Epidermal melanocyte (primary cell): ENCODE results near the gene GRID1.
"Not testable (repeated sequence)": the region's sequence is repeated elsewhere in the genome, so short reads cannot be mapped to it uniquely, and the experiment has no call there.

Experiments used
- DNase-seq: peaks from one replicate; pipeline ENCODE4 v3.0.0; 2011; ENCODE audit warnings: low spot score; ENCODE audit not compliant: insufficient read length

The GRID1 gene

DNA sequence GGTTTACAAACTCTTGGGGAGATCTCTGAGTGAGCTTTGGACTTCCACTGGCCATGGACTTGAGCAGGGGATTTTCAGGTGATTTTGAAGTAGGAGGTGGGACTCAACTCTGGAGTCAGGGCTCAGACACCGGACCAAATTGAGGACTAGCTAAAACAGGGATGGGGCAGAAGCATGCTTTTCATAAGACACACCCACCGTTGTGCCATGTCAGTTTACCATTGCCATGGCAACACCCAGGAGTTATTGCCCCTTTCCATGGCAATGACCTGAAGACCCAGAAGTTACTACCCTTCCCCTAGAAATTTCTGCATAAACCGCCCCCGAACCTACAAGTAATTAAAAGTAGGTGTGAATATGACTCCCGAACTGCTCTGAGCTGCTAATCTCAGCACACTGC lies 320.7 kb downstream of the GRID1 start:
- DNase-seq, result no peak

DNA sequence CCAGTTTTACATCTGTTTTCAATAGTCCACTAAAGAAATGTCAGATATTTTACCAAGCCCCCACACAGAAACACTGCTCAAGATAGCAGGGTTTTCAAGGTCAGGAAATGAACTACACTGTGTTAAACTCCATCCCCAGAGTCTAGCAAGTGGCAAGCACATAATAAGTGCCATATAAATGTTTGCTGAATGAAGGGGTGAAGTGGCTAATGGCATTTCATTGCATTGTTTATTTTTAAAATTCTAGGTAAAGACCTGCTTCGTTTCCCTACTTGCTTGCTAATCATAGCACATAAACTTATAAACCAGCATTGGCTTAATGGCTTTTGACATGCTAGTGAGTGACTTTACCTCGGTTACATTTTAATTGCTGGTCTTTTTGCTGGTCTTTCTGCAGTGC lies 322.6 kb downstream of the GRID1 start:
- no peak for DNase-seq

DNA sequence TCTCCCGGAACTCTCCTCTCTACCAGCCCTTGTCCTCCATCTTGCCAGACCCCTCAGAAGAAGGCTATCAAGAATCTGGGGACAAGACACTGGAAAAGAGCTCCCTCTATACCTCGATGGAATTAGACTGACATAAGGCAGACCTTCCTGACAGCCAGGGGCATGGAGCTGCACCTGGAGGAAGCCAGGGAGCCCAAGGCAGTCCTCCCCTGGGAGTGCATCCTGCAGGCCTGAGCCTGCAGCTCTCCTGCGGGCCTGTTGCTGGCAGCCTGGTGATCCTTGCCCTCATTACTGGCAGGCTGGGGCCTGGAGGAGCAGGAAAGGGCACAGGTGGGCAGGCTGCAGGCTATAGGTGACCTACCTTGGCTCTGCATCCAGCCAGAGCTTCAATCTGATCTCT lies 323.4 kb downstream of the GRID1 start:
- DNase-seq, result no peak

DNA sequence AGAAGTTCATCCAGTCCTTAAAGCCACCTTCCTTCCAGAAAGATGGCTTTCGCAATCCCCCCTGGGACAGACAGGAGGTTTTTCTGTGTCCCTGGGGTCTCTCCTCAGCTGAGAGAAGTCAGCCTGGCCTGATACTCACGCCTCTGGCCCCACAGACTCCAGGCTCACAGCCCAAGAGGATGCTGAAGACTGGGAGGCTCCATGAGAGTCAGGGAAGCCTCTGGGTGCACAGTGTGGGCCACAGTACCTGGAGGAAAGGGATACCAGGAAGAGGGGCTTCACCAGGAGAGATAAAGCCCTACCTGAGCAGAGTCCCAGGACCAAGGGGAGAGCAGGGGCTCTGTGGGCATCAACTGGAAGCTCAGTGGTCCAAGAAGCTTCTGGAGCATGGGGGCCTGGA lies 324.4 kb downstream of the GRID1 start:
- no peak for DNase-seq

DNA sequence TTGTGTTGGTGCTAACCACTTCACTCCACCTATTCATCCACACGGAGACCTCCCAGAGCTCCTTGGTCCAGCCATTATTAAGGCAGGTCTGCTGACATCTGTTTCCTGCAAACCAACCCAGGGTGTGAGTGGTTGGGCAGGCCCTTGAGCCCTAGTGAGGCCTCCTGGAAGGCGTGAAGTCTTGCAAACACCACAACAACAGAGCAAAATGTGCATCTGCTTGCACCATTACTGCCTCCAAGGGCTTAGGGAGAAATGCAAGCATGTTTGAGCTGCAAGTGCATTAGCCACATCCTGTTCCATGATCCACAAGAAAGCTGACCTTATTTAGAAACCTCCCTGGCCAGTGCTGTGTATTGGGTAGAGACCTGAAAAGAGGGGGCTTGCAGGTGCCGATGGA lies 325.5 kb downstream of the GRID1 start:
- DNase-seq, result no peak

DNA sequence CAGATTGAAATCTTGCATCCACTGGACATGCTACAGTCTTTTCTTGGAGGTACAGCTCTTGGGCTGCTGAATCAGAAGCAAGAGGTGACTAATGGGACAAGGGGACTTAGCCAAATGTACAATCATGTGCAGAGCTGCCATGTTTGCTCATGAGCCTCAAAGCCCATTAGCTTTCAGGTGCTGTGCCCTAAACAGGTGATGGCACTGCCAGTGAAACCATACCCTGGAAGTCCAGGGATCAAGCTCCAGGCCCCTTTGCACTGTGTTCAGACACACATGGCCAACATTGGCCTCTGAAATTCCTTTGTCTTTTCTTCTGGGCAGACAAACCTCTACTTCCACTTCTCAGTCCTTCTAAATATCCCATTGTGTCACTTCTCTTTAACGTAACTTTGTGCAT lies 328.2 kb downstream of the GRID1 start:
- no peak for DNase-seq

DNA sequence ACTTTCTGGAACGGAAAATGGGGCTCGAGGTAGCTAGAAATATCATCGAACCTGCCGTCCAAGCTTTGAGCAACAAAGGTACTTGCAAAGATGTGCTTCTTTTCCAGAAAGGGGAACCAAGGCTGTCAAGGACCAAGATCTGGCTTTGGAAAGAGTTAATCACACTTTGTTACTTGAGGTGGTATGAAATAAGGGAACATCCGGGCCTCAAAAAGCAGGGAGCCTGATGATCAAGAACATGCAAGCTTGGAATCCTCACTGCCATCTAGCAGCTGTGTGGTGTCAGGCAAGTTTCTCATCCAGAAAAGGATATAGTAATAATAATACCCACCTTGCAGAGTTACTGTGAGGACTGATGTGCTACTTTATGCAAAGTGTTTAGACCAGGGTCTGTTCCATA lies 329.5 kb downstream of the GRID1 start:
- no peak for DNase-seq

DNA sequence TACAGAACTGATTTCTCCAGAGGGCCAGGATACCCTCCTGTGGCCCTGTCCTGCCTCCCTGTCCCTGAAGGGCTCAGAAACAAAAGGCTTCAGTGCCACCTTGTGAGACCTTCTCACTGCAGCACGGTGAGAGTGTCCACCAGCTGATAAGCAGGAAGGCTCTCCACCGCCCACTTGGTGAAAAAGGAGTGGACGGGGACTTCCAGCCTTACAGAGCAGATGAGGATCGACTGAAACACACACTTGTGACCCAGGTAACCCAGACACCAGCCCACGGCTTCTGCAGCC lies 330.1 kb downstream of the GRID1 start:
- DNase-seq, result no peak

DNA sequence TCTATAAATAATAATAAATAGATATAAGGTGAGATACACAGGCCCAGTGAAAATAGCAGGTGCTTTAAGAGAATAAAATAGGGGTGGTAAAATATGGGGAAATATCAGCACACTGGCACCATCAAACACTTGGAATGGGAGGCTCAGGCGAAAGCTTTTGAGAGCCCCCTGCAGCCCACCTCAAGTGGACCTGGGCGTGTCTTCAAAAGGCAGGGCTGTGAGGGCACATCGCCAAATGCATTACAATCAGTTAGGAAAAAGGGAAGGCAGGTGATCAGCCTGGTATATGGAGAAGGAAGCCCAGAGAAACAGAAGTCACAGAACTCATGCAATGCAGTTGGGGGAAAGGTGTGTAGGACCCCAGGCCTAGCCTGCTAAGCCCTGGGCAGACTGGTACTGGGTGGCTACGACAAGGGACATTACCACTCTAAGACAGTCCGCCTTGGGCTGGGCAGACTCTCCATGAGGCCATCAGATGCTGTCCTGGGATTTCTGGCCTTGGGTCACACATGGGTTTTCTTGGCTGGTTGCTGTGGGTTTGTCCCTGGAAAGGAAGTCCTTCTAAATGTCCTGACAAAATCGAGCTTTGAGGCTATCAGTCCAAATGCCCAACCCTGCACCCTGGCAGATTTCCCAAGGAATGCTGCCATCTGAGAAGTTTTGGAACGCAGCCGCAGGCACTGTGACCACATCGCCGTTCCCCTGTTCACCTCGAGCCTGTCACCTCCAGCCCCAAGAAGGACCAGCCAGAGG lies 330.6 kb downstream of the GRID1 start:
- DNase-seq, result no peak

DNA sequence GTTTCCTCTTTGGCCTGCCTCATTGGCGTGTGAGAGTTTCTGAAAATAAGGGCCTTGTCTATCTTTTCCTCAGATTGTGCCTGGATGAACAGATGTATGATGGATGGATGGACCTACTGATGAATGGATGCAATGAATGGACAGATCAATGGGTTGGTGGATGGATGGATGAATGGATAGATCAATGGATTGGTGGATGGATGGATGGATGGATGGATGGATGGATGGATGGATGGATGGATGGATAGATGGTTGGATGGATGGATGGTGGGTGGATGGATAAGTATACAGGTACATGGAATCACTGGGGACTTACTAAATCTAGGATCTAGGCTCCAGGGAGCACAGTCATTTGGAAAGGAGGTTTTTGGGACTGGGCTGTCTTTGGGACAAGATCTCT lies 331.9 kb downstream of the GRID1 start:
- no peak for DNase-seq

DNA sequence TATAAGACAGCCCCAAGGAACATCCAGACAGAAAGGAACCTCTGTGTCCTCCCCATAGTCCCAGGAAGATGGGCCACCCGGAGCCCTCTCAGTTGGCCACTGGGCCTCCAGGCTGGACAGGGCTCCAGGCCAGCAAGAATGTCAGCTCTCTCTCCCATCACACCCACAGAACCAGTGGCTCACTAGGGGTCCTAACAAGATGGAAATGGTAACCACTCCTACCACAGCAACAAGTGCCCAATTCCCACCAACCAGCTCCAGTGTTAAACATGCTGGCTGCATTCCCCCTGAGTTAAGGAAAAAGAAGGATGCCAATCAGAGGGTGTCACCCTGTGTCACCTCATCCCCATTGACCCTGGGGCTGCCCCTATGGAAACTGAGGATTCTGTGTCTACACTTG lies 333.0 kb downstream of the GRID1 start:
- no peak for DNase-seq

DNA sequence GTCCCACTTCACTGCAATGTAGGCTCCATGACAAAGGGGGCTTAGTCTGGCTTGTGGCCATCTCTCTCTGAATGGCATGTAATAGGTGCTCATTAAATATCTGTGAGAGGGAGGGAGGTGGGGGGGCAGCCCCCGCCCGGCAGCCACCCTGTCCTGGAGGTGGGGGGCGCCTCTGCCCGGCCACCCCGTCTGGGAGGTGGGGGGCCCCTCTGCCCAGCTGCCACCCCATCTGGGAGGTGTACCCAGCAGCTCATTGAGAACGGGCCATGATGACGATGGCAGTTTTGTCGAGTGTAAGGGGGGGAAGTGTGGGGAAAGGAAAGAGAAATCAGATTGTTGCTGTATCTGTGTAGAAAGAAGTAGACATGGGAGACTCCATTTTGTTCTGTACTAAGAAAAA lies 334.5 kb downstream of the GRID1 start:
- DNase-seq, result not testable (repeated sequence)

DNA sequence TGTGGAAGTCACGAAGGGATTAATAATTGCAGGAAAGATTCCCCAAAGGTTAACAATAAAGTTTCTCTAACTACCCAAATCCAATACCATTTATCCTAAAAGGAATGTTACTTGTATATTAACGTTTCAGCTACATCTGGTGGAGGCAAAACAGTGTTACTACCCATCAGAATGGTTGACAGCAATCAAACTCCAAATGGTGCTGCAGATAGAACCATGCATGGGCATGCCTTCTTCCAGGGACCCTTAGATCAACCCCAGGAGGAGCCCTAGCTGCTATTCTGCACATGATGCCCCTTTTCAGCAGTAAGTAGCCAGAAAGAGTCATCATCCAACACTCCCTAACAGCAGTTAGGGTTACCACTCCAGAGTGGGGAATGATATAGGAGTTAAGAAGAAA lies 336.3 kb downstream of the GRID1 start:
- DNase-seq, result no peak

DNA sequence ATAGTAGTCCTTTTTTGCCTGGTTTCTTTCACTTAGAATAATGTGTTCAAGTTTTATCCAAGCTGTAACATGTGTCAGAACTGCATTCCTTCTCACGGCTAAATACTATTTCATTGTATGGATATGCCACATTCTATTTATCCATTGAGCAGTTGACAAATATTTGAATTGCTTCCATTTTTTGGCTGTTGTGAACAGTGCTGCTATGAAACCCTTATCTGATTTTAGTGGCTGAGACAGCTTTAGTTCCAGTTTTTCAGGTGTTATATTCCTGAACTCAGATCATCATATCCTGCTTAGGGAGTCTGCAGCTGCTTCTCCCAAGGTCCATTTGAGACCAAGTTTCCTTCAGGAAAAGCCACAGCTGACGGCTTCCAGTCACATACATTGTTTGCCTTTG lies 339.2 kb downstream of the GRID1 start:
- no peak for DNase-seq

DNA sequence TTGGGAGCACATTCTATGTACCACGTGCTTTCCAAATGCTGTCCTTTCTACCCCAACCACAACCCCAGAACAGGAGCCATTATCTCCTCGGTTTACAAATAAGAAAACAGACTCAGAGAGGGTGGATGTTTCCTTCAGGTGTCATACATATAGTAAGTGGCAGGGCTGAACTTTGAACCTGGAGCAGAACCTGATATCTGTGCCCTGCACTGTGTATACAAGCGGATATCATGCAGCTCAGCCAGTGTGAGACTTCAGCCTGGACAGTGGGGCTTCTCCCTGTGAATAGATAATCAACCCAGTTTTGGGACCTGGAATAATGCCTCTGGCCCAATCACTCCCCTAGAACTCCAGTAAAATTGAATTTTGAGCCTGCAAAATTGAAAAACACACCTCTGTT lies 341.1 kb downstream of the GRID1 start:
- DNase-seq, result no peak

DNA sequence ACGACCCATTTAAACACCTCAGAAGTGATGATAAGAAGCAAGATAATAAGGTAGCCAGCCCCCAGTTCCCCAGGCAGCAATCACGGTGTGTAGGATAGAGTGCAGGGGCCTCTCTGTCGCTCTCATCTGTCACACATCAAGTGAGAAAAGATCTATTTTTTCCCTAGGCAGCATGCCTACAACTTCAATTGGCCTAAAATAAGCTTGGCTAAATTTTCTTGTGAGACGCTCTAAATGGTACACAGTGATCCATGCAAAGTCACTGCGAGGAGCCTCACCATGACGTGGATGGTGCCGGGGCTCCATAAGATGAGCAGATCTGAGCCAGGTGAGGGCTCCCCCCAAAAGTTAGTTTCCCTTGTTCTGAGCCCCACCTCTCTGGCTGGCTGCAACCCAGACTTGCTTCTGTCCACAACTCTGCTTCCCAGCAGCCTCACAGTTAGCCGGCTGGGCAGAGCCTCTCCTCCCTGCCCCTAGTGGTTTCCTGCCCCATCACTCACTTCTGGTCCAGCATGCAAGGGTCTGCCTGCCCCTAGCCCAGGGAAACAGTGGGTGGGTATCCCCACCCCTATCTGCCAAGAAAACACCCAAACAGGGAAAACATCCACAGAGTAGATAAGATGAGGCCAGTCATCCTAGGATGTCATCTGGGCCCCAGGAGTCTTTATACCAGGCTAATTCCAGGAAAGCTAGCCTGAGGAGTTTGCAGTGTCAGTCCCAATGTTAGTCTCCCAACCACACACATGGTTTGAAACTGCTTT lies 342.1 kb downstream of the GRID1 start:
- no peak for DNase-seq

DNA sequence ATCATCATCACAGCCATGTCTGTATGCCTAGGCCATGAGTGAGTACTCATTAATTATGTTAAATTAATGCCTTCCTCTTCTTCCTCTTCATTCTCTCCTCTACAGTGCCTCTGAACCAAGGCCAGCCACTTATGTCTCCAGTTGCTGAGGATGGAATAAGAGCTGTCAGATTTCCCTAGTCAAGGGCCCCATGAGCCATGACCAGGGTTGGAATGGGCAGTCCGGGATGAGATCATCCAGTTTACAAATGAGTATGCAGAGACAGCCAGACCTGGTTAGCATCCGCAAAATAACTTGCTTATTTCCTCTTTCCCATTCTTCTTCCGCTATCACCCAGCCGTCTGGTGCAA lies 342.7 kb downstream of the GRID1 start:
- DNase-seq, result no peak

DNA sequence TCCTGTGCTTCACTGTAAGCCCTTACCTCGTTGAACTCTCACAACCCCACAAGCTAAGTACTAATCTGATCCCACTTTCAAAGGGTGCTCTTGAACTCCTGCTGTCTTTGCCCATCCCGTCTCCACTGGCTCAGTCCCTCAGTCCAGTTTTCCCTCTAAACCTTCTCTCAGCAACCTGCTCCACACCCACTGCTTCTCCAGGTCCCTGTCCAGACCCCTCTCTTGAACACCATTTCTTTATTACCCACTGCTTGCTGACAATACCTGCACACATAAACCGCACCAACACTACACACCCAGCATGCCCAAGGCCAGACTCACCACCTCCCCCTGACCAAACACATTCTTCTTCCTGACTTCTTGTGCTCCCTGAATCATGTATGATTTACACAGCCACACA lies 343.3 kb downstream of the GRID1 start:
- DNase-seq, result no peak

DNA sequence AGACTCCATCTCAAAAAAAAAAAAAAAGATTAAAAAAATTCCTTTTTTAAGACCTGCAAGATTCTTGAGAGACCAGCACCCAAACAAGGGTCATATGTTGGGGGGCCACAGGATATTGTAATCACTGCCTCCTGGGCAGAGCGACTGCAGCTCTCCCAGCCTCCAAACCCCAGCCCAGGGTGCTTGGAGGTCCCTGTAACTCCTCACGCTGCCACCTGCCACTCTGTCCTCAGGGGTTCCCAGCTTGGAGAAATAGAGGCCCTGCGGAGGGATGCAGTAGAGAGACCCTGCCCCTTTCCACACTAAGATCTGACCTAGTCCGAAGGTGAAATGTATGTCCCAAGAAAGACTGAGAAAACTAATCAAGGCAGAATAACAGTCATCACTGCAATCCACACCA lies 343.7 kb downstream of the GRID1 start:
- no peak for DNase-seq

DNA sequence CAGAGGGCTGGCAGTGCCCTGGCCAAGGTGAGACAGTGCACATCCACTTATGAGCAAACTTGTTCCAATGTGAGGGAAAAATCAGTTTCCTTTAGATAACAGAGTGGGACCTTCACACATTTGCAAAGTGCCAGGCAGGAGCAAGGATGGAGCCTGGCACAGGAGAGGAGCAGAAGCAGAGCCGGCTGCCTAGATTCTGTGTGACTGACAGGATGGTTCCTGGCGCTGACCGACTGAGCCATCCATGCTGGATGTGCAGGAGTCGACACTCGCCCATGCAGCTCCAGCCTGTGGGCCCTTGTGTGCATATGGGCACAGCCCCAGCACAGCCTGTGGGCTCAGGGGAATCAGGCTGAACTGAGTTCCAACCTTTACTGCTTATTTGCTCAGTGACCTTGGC lies 346.5 kb downstream of the GRID1 start:
- DNase-seq, result no peak

DNA sequence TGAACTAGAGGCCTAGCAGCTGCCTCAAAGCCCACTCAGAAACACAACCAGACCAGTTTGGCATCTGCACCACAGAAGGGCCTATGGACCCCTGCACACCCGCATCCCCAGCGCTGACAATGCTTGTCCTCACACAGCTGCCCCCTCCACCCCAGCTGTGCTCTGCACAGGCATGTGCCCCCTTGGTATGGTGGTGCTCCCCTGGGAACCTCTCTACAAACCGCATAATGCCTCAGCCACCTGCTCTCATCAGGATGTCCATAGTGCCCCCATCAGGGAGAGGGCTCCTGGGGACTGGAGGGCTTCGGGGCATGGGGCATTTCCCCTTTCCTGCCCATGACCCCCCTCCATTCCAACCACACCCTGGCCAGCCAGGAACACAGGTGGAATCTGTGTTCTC lies 347.5 kb downstream of the GRID1 start:
- no peak for DNase-seq

DNA sequence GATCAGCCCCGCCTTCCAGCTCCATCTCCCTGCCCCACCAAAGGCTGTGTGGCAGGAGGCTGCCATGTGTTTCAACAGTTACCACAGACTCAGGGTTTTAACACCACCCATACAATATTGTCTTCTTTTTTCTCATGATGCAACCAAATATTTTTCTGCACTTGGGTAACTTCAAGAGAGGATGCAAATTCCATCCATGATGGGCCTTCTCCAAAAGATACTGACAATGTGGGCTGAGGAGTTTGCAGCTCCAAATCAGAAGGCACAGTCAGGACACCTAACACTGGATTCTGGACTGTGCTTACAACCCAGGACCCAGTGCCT lies 347.9 kb downstream of the GRID1 start:
- no peak for DNase-seq

DNA sequence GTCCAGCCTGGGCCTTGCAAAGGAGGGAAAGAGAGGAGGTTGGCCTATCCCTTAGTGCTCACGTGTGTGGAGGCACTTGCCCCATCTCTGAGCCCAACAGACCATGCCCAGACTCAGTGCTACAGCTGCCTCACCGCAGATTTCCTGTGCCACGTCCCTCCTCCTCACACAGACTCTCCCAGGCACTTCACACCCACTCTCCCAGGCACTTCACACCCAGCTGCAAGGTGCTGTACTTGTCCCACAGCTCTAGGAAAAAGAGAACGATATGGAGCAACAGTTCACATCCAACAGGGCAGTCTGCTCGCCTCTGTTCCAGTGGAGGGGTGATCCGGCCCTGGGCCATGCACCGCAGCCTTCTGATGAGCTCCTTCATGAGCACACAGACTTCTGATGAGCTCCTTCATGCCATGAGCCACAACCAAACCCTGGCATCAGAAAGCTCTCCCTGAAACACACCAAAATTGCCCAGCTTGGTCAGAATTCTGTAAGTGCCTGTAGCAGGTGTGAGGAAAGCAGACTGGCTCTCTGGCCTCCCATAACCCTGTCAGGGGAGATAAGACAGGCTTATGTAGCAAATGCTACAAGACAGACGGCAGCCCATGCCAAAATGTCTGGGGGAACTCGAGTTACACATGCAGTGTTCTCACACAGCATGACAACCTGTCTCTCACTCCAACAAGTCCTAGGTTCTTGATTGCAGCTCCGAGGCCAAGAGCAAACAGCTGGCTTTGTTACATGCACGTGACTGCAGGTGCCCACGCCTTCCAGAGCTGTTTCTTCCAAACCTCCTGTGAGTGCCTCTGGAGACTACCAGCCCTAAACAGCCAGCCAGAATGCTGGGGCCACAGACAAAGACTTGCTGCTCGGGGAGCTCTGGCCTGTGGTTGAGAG lies 348.5 kb downstream of the GRID1 start:
- no peak for DNase-seq
